HepG2 (cell line): ENCODE measurements around the gene DAB2IP. TPM values are rescaled to one million over a fixed set of nuclear protein-coding genes. Genes with fewer than 3 reads are reported as not detected.

Experiments
- ATAC-seq: fragments of 200-7000 bp; cut with Tn5 transposase; 3 replicates; pipeline ENCODE4 v1.9.1; 2020; ENCODE audit warnings: mild to moderate bottlenecking, moderate library complexity
- BruUV-seq: library from RNA; stranded (reverse); fragments of 400-500 nt; replicated peaks from 2 replicates; lab custom pipeline; 2021; lab: Mats Ljungman, UMichigan
- CTCF ChIA-PET: fragments of 300-600 bp; formaldehyde crosslinking; extraction: SDS; loops from one replicate; lab custom pipeline; 2021; ENCODE audit warnings: low total read pairs, inconsistent platforms, low intra/inter-chr PET ratio; lab: Yijun Ruan, JAX
- POLR2A ChIA-PET: fragments of 350-600 bp; sonication (Branson Sonifier 250); formaldehyde crosslinking; loops from one replicate; lab custom pipeline; 2020; ENCODE audit warnings: antibody characterized with exemption, inconsistent platforms; lab: Yijun Ruan, JAX
- DNase-seq: peaks from one replicate; pipeline ENCODE4 v3.0.0-alpha.2; 2015; ENCODE audit warnings: low spot score
- FAIRE-seq: peaks from 3 replicates; lab custom pipeline; 2011; peaks lifted over from hg19 to GRCh38; lab: Jason Lieb, UNC
- H2AFZ ChIP-seq: one replicate; pipeline ENCODE4 v1.6.1; 2011; ENCODE audit warnings: low read length, inconsistent platforms
- H3K27ac ChIP-seq: fragments of 300-600 bp; 3 replicates; pipeline ENCODE4 v1.8.0; 2011; ENCODE audit warnings: mixed run types, mild to moderate bottlenecking, mixed read lengths, low read length, inconsistent platforms; ENCODE audit not compliant: insufficient read depth; ENCODE audit errors: extremely low read length
- H3K27me3 ChIP-seq, 2 experiments: fragments of 200-600 bp in 1 of 2; 2 replicates in 1 of 2; 3 replicates in 1 of 2; pipeline versions ENCODE4 v1.6.0 to v1.8.0; 2011; ENCODE audit warnings: low read length in 2 of 2, mild to moderate bottlenecking in 2 of 2, moderate library complexity in 2 of 2, inconsistent platforms in 1 of 2; ENCODE audit not compliant: insufficient read depth in 2 of 2, control insufficient read depth in 1 of 2
- H3K36me3 ChIP-seq, 2 experiments: fragments of 200-600 bp in 1 of 2; replicated peaks in 1 of 2; 2 replicates in 1 of 2; 3 replicates in 1 of 2; pipeline versions ENCODE4 v1.5.1 to v1.8.0; 2011; ENCODE audit warnings: low read length in 2 of 2, inconsistent platforms in 1 of 2; ENCODE audit not compliant: insufficient read depth in 2 of 2, control insufficient read depth in 1 of 2
- H3K4me1 ChIP-seq: 2 replicates; pipeline ENCODE4 v1.5.1; 2012; ENCODE audit warnings: low read length, inconsistent platforms; ENCODE audit not compliant: insufficient read depth
- H3K4me2 ChIP-seq: 2 replicates; pipeline ENCODE4 v1.6.0; 2011; ENCODE audit warnings: low read depth, low read length, inconsistent platforms
- H3K4me3 ChIP-seq, 3 experiments: fragments of 200-600 bp in 1 of 3; sonication (generic), shearing (Covaris generic) in 1 of 3; replicated peaks in 1 of 3; 2 replicates each; pipeline ENCODE4 v1.5.1; 2011 to 2016; ENCODE audit warnings: low read length in 3 of 3, inconsistent platforms in 2 of 3, low read depth in 2 of 3, mild to moderate bottlenecking in 2 of 3, control low read depth in 1 of 3, mixed read lengths in 1 of 3; ENCODE audit not compliant: insufficient read depth in 1 of 3
- H3K79me2 ChIP-seq: one replicate; pipeline ENCODE4 v1.6.1; 2011; ENCODE audit warnings: low read length, inconsistent platforms; ENCODE audit not compliant: insufficient read depth
- H3K9ac ChIP-seq: 2 replicates; pipeline ENCODE4 v1.6.0; 2011; ENCODE audit warnings: mild to moderate bottlenecking, low read depth, low read length, inconsistent platforms; ENCODE audit not compliant: insufficient read depth
- H3K9me3 ChIP-seq: 2 replicates; pipeline ENCODE4 v1.5.1; 2012; ENCODE audit warnings: mild to moderate bottlenecking, low read length
- H4K20me1 ChIP-seq: 2 replicates; pipeline ENCODE4 v1.6.0; 2011; ENCODE audit warnings: inconsistent platforms, mild to moderate bottlenecking, low read length, moderate library complexity; ENCODE audit not compliant: insufficient read depth
- ARID3A ChIP-seq: IDR thresholded peaks from 2 replicates; pipeline ENCODE4 v1.6.1; 2012; ENCODE audit warnings: low read depth, low read length, improper control_type of control experiment
- ARID4A ChIP-seq: sonication (generic); formaldehyde crosslinking; IDR thresholded peaks from 2 replicates; pipeline ENCODE4 v1.5.0; 2020; ENCODE audit warnings: mild to moderate bottlenecking, missing genetic modification reagents, borderline replicate concordance
- CBX2 ChIP-seq, 2 experiments: fragments of 200-600 bp in 1 of 2; sonication (generic); formaldehyde crosslinking in 1 of 2; IDR thresholded peaks; 2 replicates each; pipeline versions ENCODE4 v1.7.0 to v1.8.1; 2018 to 2022; ENCODE audit warnings: low read depth in 2 of 2, low read length in 1 of 2, mild to moderate bottlenecking in 1 of 2, missing genetic modification reagents in 1 of 2
- GRHL1 ChIP-seq: sonication (generic); formaldehyde crosslinking; conservative IDR thresholded peaks from 2 replicates; pipeline ENCODE4 v1.8.0; 2022; ENCODE audit warnings: missing genetic modification reagents
- HMGA1 ChIP-seq: sonication (generic); formaldehyde crosslinking; conservative IDR thresholded peaks from 2 replicates; pipeline ENCODE4 v1.4.0; 2020; ENCODE audit warnings: missing genetic modification reagents
- MTA3 ChIP-seq: sonication (generic); formaldehyde crosslinking; IDR thresholded peaks from 2 replicates; pipeline ENCODE4 v1.4.0; 2020; ENCODE audit warnings: missing genetic modification reagents
- NFKB2 ChIP-seq: sonication (generic); formaldehyde crosslinking; IDR thresholded peaks from 2 replicates; pipeline ENCODE4 v1.4.0; 2020; ENCODE audit warnings: missing genetic modification reagents, borderline replicate concordance
- SMAD3 ChIP-seq: sonication (generic); formaldehyde crosslinking; IDR thresholded peaks from 2 replicates; pipeline ENCODE4 v1.4.0; 2020; ENCODE audit warnings: missing genetic modification reagents
- THYN1 ChIP-seq: sonication (generic); formaldehyde crosslinking; IDR thresholded peaks from 2 replicates; pipeline ENCODE4 v1.8.1; 2023; ENCODE audit warnings: low read depth, mild to moderate bottlenecking, moderate library complexity, missing genetic modification reagents, borderline replicate concordance
- ZNF292 ChIP-seq: sonication (generic); formaldehyde crosslinking; IDR thresholded peaks from 2 replicates; pipeline ENCODE4 v1.8.1; 2022; ENCODE audit warnings: mild to moderate bottlenecking, low read depth, missing genetic modification reagents, borderline replicate concordance
- WGBS: methylation state at CpG from one replicate; pipeline ENCODE4 v1.1.6; 2017; ENCODE audit warnings: low lambda C conversion rate; 5-methylcytosine and 5-hydroxymethylcytosine counted together
- in situ Hi-C: cut with HindIII; loops from 2 replicates; pipeline ENCODE4 v1.10.0; 2017; ENCODE audit warnings: low pct_unique_long_range_greater_than_20kb; ENCODE audit not compliant: extremely low pct_ligation_motif_present
- intact Hi-C: fragments of 100-400 bp; cut with micrococcal nuclease; formaldehyde crosslinking; loops from one replicate; pipeline ENCODE4 v1.10.0; 2022; ENCODE audit not compliant: unreplicated experiment
- polyA plus RNA-seq, 8 experiments: library from polyadenylated mRNA; depleted of rRNA in 3 of 8; stranded (reverse) in 7 of 8; unstranded in 1 of 8; fragments of >200 nt; fragmentation: Illumina TruSeq in 4 of 8; extraction: Trizol in 4 of 8; gene quantifications; 2 replicates each; pipeline versions ENCODE4 v1.2.1 to v1.2.3, GENCODE V29; 2011 to 2016; ENCODE audit warnings: low read depth in 4 of 8, missing spikeins in 1 of 8, mixed read lengths in 1 of 8; ENCODE audit not compliant: insufficient read depth in 1 of 8
- total RNA-seq, 5 experiments: library from RNA; depleted of rRNA; stranded (reverse); fragments of >200 nt; fragmentation: Illumina TruSeq; extraction: Trizol; gene quantifications; 2 replicates each; pipeline ENCODE4 v1.2.3, GENCODE V29; 2016; ENCODE audit warnings: low read depth in 1 of 5
- TF ChIP-seq, protein P1 (sequence below): sonication (generic); formaldehyde crosslinking; IDR thresholded peaks from 2 replicates; pipeline ENCODE4 v1.4.0; 2020; ENCODE audit warnings: mild to moderate bottlenecking, missing genetic modification reagents

DAB2IP gene
- total and polyA plus RNA-seq, 2 of the 13 experiments (the other 11 are each of a cell fraction or from before 2014, with no cell fraction given): 25.3 to 37.9 TPM

GRCh38 chr9:121698627-121699570 lies 47.5 kb downstream of the DAB2IP start (continued):
- TF ChIP-seq ZNF292 (CRISPR knock-in tag) (no peak), THYN1 (CRISPR knock-in tag) (no peak), ARID3A (no peak)
- TF ChIP-seq, protein P1, sequence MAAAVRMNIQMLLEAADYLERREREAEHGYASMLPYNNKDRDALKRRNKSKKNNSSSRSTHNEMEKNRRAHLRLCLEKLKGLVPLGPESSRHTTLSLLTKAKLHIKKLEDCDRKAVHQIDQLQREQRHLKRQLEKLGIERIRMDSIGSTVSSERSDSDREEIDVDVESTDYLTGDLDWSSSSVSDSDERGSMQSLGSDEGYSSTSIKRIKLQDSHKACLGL (CRISPR knock-in tag): no peak

DNA sequence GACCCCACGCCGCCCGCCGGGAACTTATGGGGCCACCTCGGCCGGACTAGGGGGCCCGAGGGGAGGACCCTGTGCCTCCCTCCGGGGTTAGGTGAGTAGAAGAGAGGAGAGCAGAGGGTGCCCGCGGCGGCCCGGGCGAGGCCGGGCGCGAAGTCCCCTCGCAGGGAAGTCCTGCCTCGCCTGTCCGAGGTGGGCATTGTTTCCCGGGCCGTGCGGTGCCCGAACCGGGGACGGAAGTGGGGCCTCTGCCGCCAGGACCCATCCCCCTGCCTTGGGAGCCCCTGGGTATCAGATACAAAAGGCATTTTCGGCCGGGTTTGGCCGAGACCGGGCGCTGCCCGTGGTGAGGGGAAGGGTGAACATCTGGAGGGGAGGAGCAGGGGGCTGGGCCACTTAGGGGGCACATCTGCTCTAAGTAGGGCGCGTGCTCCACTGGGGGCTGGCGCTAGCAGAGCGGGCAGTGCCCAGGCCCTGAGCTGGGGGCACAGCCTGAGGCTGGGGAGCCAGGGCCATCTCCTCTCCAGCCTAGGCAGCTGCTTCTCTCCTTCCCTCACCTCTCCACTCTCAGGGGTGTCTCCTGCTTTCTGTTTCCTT lies 48.2 kb downstream of the DAB2IP start:
- in situ Hi-C loops (no loop called here), intact Hi-C loops (no loop called here)
- ChIA-PET CTCF (interaction anchor here (1.0 kb wide), 1 partner anchor 293 kb away, joined by 3 read pairs; no protein-coding TSS in a partner anchor), POLR2A (no interaction called here)
- no peak overlapping the region for H3K4me2 ChIP-seq
- H3K27me3 ChIP-seq: no peaks in the 10 kb centered on the region
- no peak for FAIRE-seq
- no peaks in the 10 kb centered on the region for H3K36me3 ChIP-seq
- H3K79me2 ChIP-seq: no peaks in the 10 kb centered on the region
- H3K27ac ChIP-seq: no peak overlapping the region
- no peaks in the 10 kb centered on the region for H4K20me1 ChIP-seq
- ATAC-seq: no peak
- WGBS: 96% methylated on average over 32 of the region's 36 CpGs
- BruUV-seq: no TSS peak
- H3K9ac ChIP-seq: no peak overlapping the region
- no peak overlapping the region for H3K4me3 ChIP-seq
- no peaks in the 10 kb centered on the region for H3K4me1 ChIP-seq
- H2AFZ ChIP-seq: no peak overlapping the region
- H3K9me3 ChIP-seq: no peaks in the 10 kb centered on the region
- DNase-seq: no peak
- TF ChIP-seq CBX2 (IDR thresholded peaks at IDR 0.05; ENCODE audit: low read depth, low read length): no peak
- no peak for TF ChIP-seq CBX2 (CRISPR knock-in tag; IDR thresholded peaks at IDR 0.05; ENCODE audit: low read depth)
- TF ChIP-seq SMAD3 (CRISPR knock-in tag): no peak
- TF ChIP-seq HMGA1 (CRISPR knock-in tag): no peak
- TF ChIP-seq ARID4A: no peak
- TF ChIP-seq MTA3 (CRISPR knock-in tag): no peak
- no peak for TF ChIP-seq NFKB2 (CRISPR knock-in tag)
- no peak for TF ChIP-seq THYN1 (CRISPR knock-in tag)
- TF ChIP-seq GRHL1 (CRISPR knock-in tag): no peak
